A673 (cell line): ENCODE results near the gene ADAM11.

ENCODE experiments used
- CTCF ChIP-seq: fragments of 300-800, 200-600 bp; sonication (generic); conservative IDR thresholded peaks from 2 replicates; pipeline ENCODE4 v1.5.1; 2017; ENCODE audit warnings: low read depth, mild to moderate bottlenecking, antibody characterized with exemption, low read length, moderate library complexity, mixed read lengths
- EZH2 ChIP-seq: fragments of 200-600 bp; sonication (generic); IDR thresholded peaks from 2 replicates; pipeline ENCODE4 v1.6.1; 2017; ENCODE audit warnings: borderline replicate concordance, low read depth, mild to moderate bottlenecking, mixed read lengths, antibody characterized with exemption, low read length; ENCODE audit not compliant: poor library complexity, severe bottlenecking

GRCh38 chr17:44820631-44821212 lies 61.9 kb downstream of the ADAM11 start:
- TF ChIP-seq CTCF: no peak
- TF ChIP-seq EZH2: no peak
